Stimulated activated CD4-positive, alpha-beta T cell treated with anti-CD3 and anti-CD28 coated beads, Interleukin-4, amount 100 ng/mL, for 4 hours (primary cell): ENCODE measurements around the gene USP54.

Experiments
- DNase-seq, 2 experiments: peaks; one replicate each; pipeline ENCODE4 v3.0.0-alpha.2; 2020

Gene USP54

GRCh38 chr10:73465978-73466726 lies 125.0 kb downstream of the USP54 start:
- no peak for DNase-seq

DNA sequence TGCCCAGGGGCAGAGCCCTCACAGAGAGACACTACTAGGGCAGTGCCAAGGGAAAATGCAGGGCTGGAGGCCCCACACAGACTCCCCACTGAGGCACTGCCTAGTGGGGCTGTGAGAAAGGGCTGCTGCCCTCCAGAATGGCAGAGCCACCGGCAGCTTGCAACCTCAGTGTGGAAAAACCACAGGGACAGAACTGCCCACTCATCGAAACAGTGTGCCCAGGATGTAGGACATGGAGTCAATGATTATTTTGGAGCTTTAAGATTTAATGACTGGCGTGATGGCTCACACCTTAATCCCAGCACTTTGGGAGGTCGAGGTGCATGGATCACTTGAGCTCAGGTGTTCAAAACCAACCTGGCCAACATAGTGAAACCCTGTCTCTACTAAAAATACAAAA lies 130.2 kb downstream of the USP54 start:
- no peak for DNase-seq

DNA sequence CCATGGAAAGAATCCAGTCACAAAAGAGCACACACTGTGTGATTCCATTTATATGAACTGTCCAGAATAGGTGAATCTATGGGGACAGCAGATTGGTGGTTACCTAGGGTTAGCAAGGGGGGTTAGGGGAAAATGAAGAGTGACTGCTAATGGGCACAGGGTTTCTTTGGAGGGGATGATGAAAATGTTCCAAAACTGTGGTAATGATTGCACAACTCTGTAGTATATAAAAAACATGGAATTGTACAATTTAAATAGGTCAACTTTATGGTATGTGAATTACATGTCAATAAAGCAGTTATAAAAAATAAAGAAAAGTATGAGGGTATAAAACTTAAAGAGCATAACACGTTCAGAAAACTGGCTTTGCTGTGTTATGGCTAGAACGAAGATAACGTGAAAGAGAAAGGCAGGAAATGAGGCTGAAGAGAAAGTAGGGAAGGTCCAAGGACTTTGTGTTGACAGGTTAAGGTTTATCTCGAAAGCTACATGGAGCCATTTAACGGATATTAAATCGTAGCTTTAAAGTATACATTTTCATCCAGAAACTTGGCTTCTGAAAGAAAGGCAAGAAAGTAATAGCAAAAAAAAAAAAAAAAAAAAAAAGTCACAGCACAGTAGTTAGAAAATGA lies 131.3 kb downstream of the USP54 start:
- DNase-seq: no peak

GRCh38 chr10:73456187-73456890 lies 134.8 kb downstream of the USP54 start:
- DNase-seq: no peak

GRCh38 chr10:73449113-73449512 lies 142.0 kb downstream of the USP54 start:
- no peak for DNase-seq

GRCh38 chr10:73448384-73448783 lies 142.8 kb downstream of the USP54 start:
- no peak for DNase-seq
